Thymus (tissue), 11 donors: ENCODE measurements around the gene NRXN2. TPM values are rescaled to one million over a fixed set of nuclear protein-coding genes. Genes with fewer than 3 reads are reported as not detected.

ENCODE experiments used
- DNase-seq, 9 donors: peaks; one replicate each; pipeline ENCODE4 v3.0.0-alpha.2; 2013; ENCODE audit warnings: low spot score in 9 of 9, low read depth in 6 of 9, missing footprints in 1 of 9
- H3K27ac ChIP-seq, 2 donors: one replicate each; pipeline ENCODE4 v1.5.1; 2013; ENCODE audit warnings: control low read depth in 1 of 2, low read depth in 1 of 2, low read length in 1 of 2, mild to moderate bottlenecking in 1 of 2, moderate library complexity in 1 of 2
- H3K27me3 ChIP-seq, 2 donors: one replicate each; pipeline ENCODE4 v1.5.1; 2013; ENCODE audit warnings: low read length in 1 of 2; ENCODE audit not compliant: control insufficient read depth in 2 of 2, insufficient read depth in 1 of 2
- H3K36me3 ChIP-seq, 2 donors: one replicate each; pipeline ENCODE4 v1.5.1; 2013; ENCODE audit warnings: low read length in 1 of 2, mild to moderate bottlenecking in 1 of 2, moderate library complexity in 1 of 2; ENCODE audit not compliant: control insufficient read depth in 2 of 2, insufficient read depth in 2 of 2
- H3K4me1 ChIP-seq, 2 donors: one replicate each; pipeline ENCODE4 v1.5.1; 2013; ENCODE audit warnings: low read length in 2 of 2; ENCODE audit not compliant: control insufficient read depth in 2 of 2, insufficient read depth in 2 of 2
- H3K4me3 ChIP-seq, 2 donors: one replicate each; pipeline ENCODE4 v1.5.1; 2013; ENCODE audit warnings: low read length in 2 of 2, control low read depth in 1 of 2, mild to moderate bottlenecking in 1 of 2
- H3K9me3 ChIP-seq, 2 donors: one replicate each; pipeline ENCODE4 v1.5.1; 2013; ENCODE audit warnings: low read length in 1 of 2, mild to moderate bottlenecking in 1 of 2; ENCODE audit not compliant: control insufficient read depth in 2 of 2, insufficient read depth in 1 of 2
- WGBS: extraction: QIAGEN DNeasy Blood & Tissue Kit; methylation state at CpG from one replicate; pipeline ENCODE4 v1.1.7; 2013; 5-methylcytosine and 5-hydroxymethylcytosine counted together
- polyA plus RNA-seq: library from polyadenylated mRNA; stranded (reverse); fragments of 200-250 nt; gene quantifications from one replicate; pipeline ENCODE4 v1.2.3, GENCODE V29; 2013
- total RNA-seq: library from RNA; stranded (reverse); fragments of 120-200 nt; gene quantifications from one replicate; pipeline ENCODE4 v1.2.4, GENCODE V29; 2013
- donor health status: healthy.

Gene NRXN2
- total and polyA plus RNA-seq, 2 donors = 0.85 to 1.6 TPM

GRCh38 chr11:64569300-64569970 lies 153.6 kb downstream of the NRXN2 start:
- Histone ChIP-seq H3K9me3 (no peaks in the 10 kb centered on the region), H3K27ac (no peak overlapping the region), H3K4me1 (peaks cover 0 to 10% of the 10 kb centered on the region in 2 donors), H3K27me3 (no peaks in the 10 kb centered on the region), H3K36me3 (no peaks in the 10 kb centered on the region), H3K4me3 (no peak overlapping the region)
- 97% methylated on average over 8 of the region's 8 CpGs for WGBS
- DNase-seq = no peak

GRCh38 chr11:64568584-64569140 lies 154.3 kb downstream of the NRXN2 start:
- no peak overlapping the region for H3K4me3 ChIP-seq
- H3K27ac ChIP-seq = no peak overlapping the region
- WGBS = 97% methylated on average over 8 of the region's 8 CpGs
- H3K36me3 ChIP-seq = no peaks in the 10 kb centered on the region
- no peaks in the 10 kb centered on the region for H3K9me3 ChIP-seq
- no peaks in the 10 kb centered on the region for H3K27me3 ChIP-seq
- H3K4me1 ChIP-seq = peaks cover 0 to 10% of the 10 kb centered on the region in 2 donors
- DNase-seq = no peak

GRCh38 chr11:64568041-64568571 lies 154.9 kb downstream of the NRXN2 start:
- H3K4me3 ChIP-seq = no peak overlapping the region
- no peak for DNase-seq
- H3K9me3 ChIP-seq = no peaks in the 10 kb centered on the region
- no peaks in the 10 kb centered on the region for H3K36me3 ChIP-seq
- H3K27me3 ChIP-seq = no peaks in the 10 kb centered on the region
- 93% methylated on average over 34 of the region's 34 CpGs for WGBS
- H3K4me1 ChIP-seq = peaks cover 0 to 10% of the 10 kb centered on the region in 2 donors
- H3K27ac ChIP-seq = no peak overlapping the region

GRCh38 chr11:64566915-64567891 lies 155.8 kb downstream of the NRXN2 start:
- no peaks in the 10 kb centered on the region for H3K27me3 ChIP-seq
- H3K4me1 ChIP-seq = peaks cover 0 to 10% of the 10 kb centered on the region in 2 donors
- H3K4me3 ChIP-seq = no peak overlapping the region
- H3K9me3 ChIP-seq = no peaks in the 10 kb centered on the region
- WGBS = 95% methylated on average over 30 of the region's 30 CpGs
- no peak overlapping the region for H3K27ac ChIP-seq
- DNase-seq = no peak
- no peaks in the 10 kb centered on the region for H3K36me3 ChIP-seq

GRCh38 chr11:64566042-64566914 lies 156.7 kb downstream of the NRXN2 start:
- Histone ChIP-seq H3K4me3 (no peak overlapping the region), H3K27me3 (no peaks in the 10 kb centered on the region), H3K27ac (no peak overlapping the region), H3K9me3 (no peaks in the 10 kb centered on the region), H3K36me3 (no peaks in the 10 kb centered on the region), H3K4me1 (peaks cover 0 to 10% of the 10 kb centered on the region in 2 donors)
- peak in 5 of 9 donors; percentile 19 to 76 (median 32) for DNase-seq
- WGBS = 68% methylated on average over 18 of the region's 18 CpGs

- Histone ChIP-seq H3K27me3 (no peaks in the 10 kb centered on the region), H3K27ac (no peak overlapping the region), H3K4me3 (no peak overlapping the region), H3K4me1 (peaks cover 0 to 10% of the 10 kb centered on the region in 2 donors), H3K36me3 (no peaks in the 10 kb centered on the region), H3K9me3 (no peaks in the 10 kb centered on the region)
- WGBS = 93% methylated on average over 24 of the region's 24 CpGs
- DNase-seq = no peak
Observed at GRCh38 chr11:64564947-64565889, 157.8 kb downstream of the NRXN2 start.

GRCh38 chr11:64564419-64564818 lies 158.6 kb downstream of the NRXN2 start:
- Histone ChIP-seq H3K9me3 (no peaks in the 10 kb centered on the region), H3K27me3 (no peaks in the 10 kb centered on the region), H3K27ac (no peak overlapping the region), H3K36me3 (no peaks in the 10 kb centered on the region), H3K4me1 (peaks cover 0 to 10% of the 10 kb centered on the region in 2 donors), H3K4me3 (no peak overlapping the region)
- WGBS = 96% methylated on average over 7 of the region's 7 CpGs
- no peak for DNase-seq
